Peyer's patch (tissue), 4 donors: Measurements from ENCODE around the gene NPEPL1. TPM values are rescaled to one million over a fixed set of nuclear protein-coding genes. Genes with fewer than 3 reads are reported as not detected.

Experiments used
- DNase-seq, 3 donors: peaks; one replicate each; pipeline ENCODE4 v3.0.0-alpha.2; 2017 to 2019
- H3K27ac ChIP-seq, 4 donors: fragments of 200-600 bp; sonication (generic); one replicate each; pipeline ENCODE4 v1.5.1; 2016 to 2019
- H3K27me3 ChIP-seq, 2 donors: fragments of 200-600 bp; sonication (generic); one replicate each; pipeline ENCODE4 v1.5.1; 2019
- H3K36me3 ChIP-seq, 3 donors: fragments of 200-600 bp; sonication (generic); one replicate each; pipeline ENCODE4 v1.5.1; 2016 to 2019
- H3K4me1 ChIP-seq, 4 donors: fragments of 200-600 bp; sonication (generic); one replicate each; pipeline ENCODE4 v1.5.1; 2016 to 2019
- H3K4me3 ChIP-seq, 4 donors: fragments of 200-600 bp; sonication (generic); 1 replicate in 3 of 4; 2 replicates in 1 of 4; pipeline ENCODE4 v1.5.1; 2016 to 2019; ENCODE audit warnings: mild to moderate bottlenecking in 1 of 4
- H3K9me3 ChIP-seq, 4 donors: fragments of 200-600 bp; sonication (generic); one replicate each; pipeline ENCODE4 v1.5.1; 2016 to 2019; ENCODE audit warnings: mild to moderate bottlenecking in 1 of 4
- POLR2A ChIP-seq, 2 donors: fragments of 450-650 bp; IDR thresholded peaks; one replicate each; pipeline ENCODE4 v1.5.1; 2017; ENCODE audit warnings: antibody characterized with exemption in 2 of 2, mild to moderate bottlenecking in 2 of 2, moderate library complexity in 2 of 2
- total RNA-seq, 4 donors: library from RNA; depleted of rRNA; stranded (reverse); fragments of >200 nt; gene quantifications; one replicate each; pipeline ENCODE4 v1.1.0, GENCODE V29; 2016
- TF ChIP-seq, protein P1 (sequence below), 6 experiments: fragments of 450-650 bp in 4 of 6; fragments of 200-600 bp in 2 of 6; sonication (generic) in 1 of 6; IDR thresholded peaks; one replicate each; pipeline ENCODE4 v1.5.1; 2017 to 2019; ENCODE audit warnings: antibody characterized with exemption in 6 of 6, mild to moderate bottlenecking in 3 of 6, moderate library complexity in 1 of 6

NPEPL1 gene
- total RNA-seq, 4 donors from 2014 or later: 36.3 to 80.4 (median 63.0) TPM

GRCh38 chr20:58656831-58657230 lies 35.8 kb upstream of the NPEPL1 start:
- Histone ChIP-seq H3K36me3 (peaks cover 0 to 6% (median 0%) of the 10 kb centered on the region in 3 donors), H3K27ac (no peak overlapping the region), H3K27me3 (no peaks in the 10 kb centered on the region), H3K4me1 (peaks cover 0 to 50% (median 5%) of the 10 kb centered on the region in 4 donors), H3K9me3 (no peaks in the 10 kb centered on the region), H3K4me3 (no peak overlapping the region)
- no peak for TF ChIP-seq POLR2A (IDR thresholded peaks at IDR 0.05)
- TF ChIP-seq, protein P1, sequence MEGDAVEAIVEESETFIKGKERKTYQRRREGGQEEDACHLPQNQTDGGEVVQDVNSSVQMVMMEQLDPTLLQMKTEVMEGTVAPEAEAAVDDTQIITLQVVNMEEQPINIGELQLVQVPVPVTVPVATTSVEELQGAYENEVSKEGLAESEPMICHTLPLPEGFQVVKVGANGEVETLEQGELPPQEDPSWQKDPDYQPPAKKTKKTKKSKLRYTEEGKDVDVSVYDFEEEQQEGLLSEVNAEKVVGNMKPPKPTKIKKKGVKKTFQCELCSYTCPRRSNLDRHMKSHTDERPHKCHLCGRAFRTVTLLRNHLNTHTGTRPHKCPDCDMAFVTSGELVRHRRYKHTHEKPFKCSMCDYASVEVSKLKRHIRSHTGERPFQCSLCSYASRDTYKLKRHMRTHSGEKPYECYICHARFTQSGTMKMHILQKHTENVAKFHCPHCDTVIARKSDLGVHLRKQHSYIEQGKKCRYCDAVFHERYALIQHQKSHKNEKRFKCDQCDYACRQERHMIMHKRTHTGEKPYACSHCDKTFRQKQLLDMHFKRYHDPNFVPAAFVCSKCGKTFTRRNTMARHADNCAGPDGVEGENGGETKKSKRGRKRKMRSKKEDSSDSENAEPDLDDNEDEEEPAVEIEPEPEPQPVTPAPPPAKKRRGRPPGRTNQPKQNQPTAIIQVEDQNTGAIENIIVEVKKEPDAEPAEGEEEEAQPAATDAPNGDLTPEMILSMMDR (IDR thresholded peaks at IDR 0.05): no peak
- DNase-seq: peak in 1 of 3 donors; percentile 9

- DNase-seq: no peak
- Histone ChIP-seq H3K4me3 (no peak overlapping the region), H3K27ac (no peak overlapping the region), H3K27me3 (no peaks in the 10 kb centered on the region), H3K9me3 (no peaks in the 10 kb centered on the region), H3K4me1 (peaks cover 0 to 50% (median 5%) of the 10 kb centered on the region in 4 donors), H3K36me3 (peaks cover 0 to 6% (median 0%) of the 10 kb centered on the region in 3 donors)
- TF ChIP-seq, protein P1 (IDR thresholded peaks at IDR 0.05): no peak
- no peak for TF ChIP-seq POLR2A (IDR thresholded peaks at IDR 0.05)
Observed at GRCh38 chr20:58657262-58657661, 35.3 kb upstream of the NPEPL1 start.

GRCh38 chr20:58657986-58658385 lies 34.6 kb upstream of the NPEPL1 start:
- H3K9me3 ChIP-seq: no peaks in the 10 kb centered on the region
- no peak overlapping the region for H3K27ac ChIP-seq
- peaks cover 0 to 46% (median 3%) of the 10 kb centered on the region in 4 donors for H3K4me1 ChIP-seq
- H3K4me3 ChIP-seq: no peak overlapping the region
- no peaks in the 10 kb centered on the region for H3K27me3 ChIP-seq
- H3K36me3 ChIP-seq: peaks cover 0 to 6% (median 0%) of the 10 kb centered on the region in 3 donors
- peak in 1 of 3 donors; percentile 12 for DNase-seq
- TF ChIP-seq, protein P1 (IDR thresholded peaks at IDR 0.05): no peak
- no peak for TF ChIP-seq POLR2A (IDR thresholded peaks at IDR 0.05)

DNA sequence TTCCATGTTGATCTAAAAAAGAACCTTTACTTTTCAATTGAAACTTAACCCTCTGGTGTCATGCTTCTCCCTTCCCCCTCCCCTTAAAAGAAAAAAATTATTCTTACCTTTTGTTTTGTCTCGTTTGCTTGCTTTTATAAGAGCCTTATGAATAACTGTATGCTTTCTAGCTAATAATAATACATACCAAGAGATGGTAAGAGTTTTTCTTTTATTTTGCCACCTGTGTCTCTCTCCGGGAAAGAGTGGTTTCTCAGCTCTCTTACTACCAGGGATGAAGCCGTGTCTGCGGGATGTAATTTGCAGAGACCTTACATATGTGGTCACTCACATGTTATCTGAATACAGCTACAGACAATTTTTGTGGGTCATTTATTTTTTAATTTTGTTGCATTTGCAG lies 33.8 kb upstream of the NPEPL1 start:
- Histone ChIP-seq H3K4me1 (peaks cover 0 to 40% (median 0%) of the 10 kb centered on the region in 4 donors), H3K27me3 (no peaks in the 10 kb centered on the region), H3K9me3 (no peaks in the 10 kb centered on the region), H3K36me3 (peaks cover 0 to 6% (median 0%) of the 10 kb centered on the region in 3 donors), H3K4me3 (no peak overlapping the region), H3K27ac (no peak overlapping the region)
- TF ChIP-seq, protein P1 (IDR thresholded peaks at IDR 0.05): no peak
- no peak for TF ChIP-seq POLR2A (IDR thresholded peaks at IDR 0.05)
- peak in 1 of 3 donors; percentile 6 for DNase-seq

DNA sequence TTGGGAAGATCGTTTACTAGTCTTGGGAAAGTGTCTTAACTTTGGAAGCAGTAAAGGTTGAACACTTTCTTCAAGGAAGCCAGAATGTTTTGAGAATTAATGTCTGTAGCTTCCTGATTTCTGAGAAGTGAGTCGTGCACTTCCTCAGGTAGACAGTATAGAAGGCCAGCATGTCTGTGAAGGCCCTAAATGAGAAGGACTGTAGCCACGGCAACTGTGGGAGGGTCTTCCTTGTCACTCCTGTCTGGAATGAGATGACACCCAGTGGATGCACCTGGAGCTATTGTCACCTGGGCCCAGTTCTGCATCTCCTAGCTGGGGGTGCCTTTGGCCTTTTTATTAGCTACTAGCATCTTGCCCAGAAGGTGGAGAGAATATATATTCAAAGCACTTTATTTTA lies 32.8 kb upstream of the NPEPL1 start:
- no peaks in the 10 kb centered on the region for H3K27me3 ChIP-seq
- peaks cover 0 to 29% (median 0%) of the 10 kb centered on the region in 4 donors for H3K4me1 ChIP-seq
- no peak overlapping the region for H3K4me3 ChIP-seq
- peaks cover 0 to 13% (median 0%) of the 10 kb centered on the region in 3 donors for H3K36me3 ChIP-seq
- no peaks in the 10 kb centered on the region for H3K9me3 ChIP-seq
- TF ChIP-seq, protein P1 (IDR thresholded peaks at IDR 0.05): no peak
- no peak for TF ChIP-seq POLR2A (IDR thresholded peaks at IDR 0.05)
- peak overlapping the region in 1 of 4 donors; percentile 47 for H3K27ac ChIP-seq
- peak in 1 of 3 donors; percentile 15 for DNase-seq
